ENCODE measurements around the gene FBXW8. TPM values are rescaled to one million over a fixed set of nuclear protein-coding genes. Genes with fewer than 3 reads are reported as not detected.

The FBXW8 gene
- total RNA-seq, 1 experiment from 2014 or later = 10.3 TPM

DNA sequence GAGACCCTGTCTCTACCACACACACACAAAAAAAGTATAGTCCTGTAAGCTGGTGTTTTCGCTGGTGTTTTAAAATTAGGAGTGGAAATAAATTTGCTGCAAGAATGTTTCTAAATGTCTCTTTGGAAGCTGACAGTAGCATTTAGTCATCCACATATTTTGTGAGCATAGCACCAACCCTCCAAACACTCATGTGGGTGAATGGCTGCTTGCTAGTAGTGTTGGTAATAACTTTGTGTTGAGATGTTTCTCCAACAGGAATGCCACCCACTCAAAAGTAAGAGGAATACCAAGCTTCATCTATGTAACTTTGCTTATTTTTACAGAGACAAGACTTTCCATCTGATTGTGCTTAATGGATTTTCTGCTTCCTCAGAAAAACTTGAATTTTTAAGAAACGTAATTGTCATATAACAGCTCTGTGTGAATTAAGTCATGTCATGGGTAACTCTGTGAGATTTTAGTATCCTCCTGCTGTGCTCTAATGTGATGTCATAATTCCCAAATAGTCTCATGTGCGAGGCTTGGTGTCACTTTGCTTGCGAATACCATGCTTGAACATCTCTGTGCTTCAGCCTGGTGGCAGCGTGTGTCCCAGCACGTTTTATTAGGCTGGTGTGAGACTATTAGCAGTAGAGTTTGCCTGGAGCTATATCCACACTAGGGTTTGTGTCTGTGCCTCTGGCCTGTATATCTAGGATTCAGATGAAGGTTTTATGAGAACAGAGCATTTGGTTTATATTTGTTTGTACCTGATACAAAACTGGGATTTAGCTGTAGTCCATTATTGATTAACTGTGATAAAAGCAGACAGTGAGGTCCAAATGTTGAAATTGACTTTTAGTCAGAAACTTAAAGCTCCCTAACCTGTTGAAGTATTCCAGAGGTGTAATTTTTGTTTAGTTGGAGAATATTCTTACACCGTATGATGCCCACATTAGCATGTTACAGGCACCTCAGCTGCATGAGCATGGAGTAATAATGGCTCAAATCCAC lies 80.5 kb downstream of the FBXW8 start:
- H3K36me3 ChIP-seq = peaks cover 38% of the 10 kb centered on the region
- no peaks in the 10 kb centered on the region for H3K9me3 ChIP-seq (replicated peaks)
- DNase-seq (ENCODE audit: low read depth in 1 of 2, low spot score in 2 of 2) = no peak
- H3K27me3 ChIP-seq (replicated peaks) = no peaks in the 10 kb centered on the region
- no peaks in the 10 kb centered on the region for H3K4me1 ChIP-seq (replicated peaks)
- H3K27ac ChIP-seq = no peak overlapping the region
- H3K4me3 ChIP-seq = no peak overlapping the region

DNA sequence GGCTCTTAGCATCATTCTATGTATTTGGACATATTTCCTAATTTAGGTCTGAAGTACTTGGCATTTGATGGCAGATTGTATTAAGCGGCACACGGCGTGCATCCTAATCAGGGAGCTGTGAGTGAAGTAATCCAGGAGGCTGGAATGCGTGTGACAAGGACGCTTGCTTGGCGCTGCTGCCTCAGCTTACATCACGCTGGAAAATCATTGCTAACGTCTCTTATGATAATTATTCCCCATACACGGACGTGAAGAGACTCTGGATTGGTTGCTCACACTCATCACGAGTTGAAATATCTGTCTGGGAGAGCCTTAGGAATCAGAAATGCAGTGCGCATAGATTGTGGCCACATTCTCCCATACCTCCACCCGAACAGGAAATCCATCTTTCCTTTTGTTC lies 85.3 kb downstream of the FBXW8 start:
- no peaks in the 10 kb centered on the region for H3K4me1 ChIP-seq (replicated peaks)
- DNase-seq (ENCODE audit: low read depth in 1 of 2, low spot score in 2 of 2) = no peak
- no peak overlapping the region for H3K4me3 ChIP-seq
- no peaks in the 10 kb centered on the region for H3K9me3 ChIP-seq (replicated peaks)
- no peak overlapping the region for H3K27ac ChIP-seq
- peaks cover 20% of the 10 kb centered on the region for H3K36me3 ChIP-seq
- H3K27me3 ChIP-seq (replicated peaks) = no peaks in the 10 kb centered on the region

DNA sequence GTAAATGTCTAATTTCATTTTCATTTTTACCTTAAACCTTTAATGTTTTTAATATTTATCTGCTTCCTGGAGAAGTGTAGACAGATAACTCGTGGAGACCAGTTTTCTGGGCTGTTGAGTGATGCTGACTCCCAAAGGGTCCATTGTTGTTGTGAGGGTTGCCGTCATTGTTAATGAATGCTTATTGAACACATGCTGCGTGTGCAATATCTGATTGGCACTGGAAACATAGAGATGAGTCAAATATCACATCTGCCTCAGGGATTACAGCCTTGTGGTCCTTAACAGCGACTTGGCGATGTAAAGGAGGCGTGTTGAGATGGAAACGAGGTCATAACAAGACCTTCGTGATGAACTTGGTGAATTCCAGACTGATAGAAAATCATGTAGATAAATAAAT lies 85.9 kb downstream of the FBXW8 start:
- no peak for DNase-seq (ENCODE audit: low read depth in 1 of 2, low spot score in 2 of 2)
- no peaks in the 10 kb centered on the region for H3K27me3 ChIP-seq (replicated peaks)
- H3K36me3 ChIP-seq = peaks cover 16% of the 10 kb centered on the region
- H3K27ac ChIP-seq = no peak overlapping the region
- H3K4me1 ChIP-seq (replicated peaks) = no peaks in the 10 kb centered on the region
- H3K9me3 ChIP-seq (replicated peaks) = no peaks in the 10 kb centered on the region
- no peak overlapping the region for H3K4me3 ChIP-seq

DNA sequence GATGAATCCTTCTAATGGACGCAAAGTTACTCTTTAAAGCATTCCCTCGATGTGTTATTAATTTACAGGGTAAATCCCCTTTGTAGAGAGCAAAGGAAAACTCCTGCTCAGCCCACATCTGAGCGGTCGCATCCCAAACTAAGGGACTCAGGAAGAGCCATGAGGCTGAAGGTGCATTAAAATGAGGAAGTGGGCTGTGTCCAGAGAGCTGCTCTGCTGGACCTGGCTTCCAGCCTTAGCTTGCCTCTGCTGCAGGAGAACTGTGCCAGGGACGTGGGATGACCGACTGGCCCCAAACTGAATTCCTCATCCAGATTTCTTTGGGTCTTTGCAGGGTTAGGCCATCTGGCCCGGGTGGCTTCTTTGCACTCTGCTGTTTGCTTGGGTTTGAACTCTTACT lies 88.3 kb downstream of the FBXW8 start:
- H3K4me3 ChIP-seq = no peak overlapping the region
- H3K36me3 ChIP-seq = peaks cover 9% of the 10 kb centered on the region
- H3K27ac ChIP-seq = no peak overlapping the region
- no peaks in the 10 kb centered on the region for H3K4me1 ChIP-seq (replicated peaks)
- DNase-seq (ENCODE audit: low read depth in 1 of 2, low spot score in 2 of 2) = no peak
- H3K27me3 ChIP-seq (replicated peaks) = no peaks in the 10 kb centered on the region
- no peaks in the 10 kb centered on the region for H3K9me3 ChIP-seq (replicated peaks)

DNA sequence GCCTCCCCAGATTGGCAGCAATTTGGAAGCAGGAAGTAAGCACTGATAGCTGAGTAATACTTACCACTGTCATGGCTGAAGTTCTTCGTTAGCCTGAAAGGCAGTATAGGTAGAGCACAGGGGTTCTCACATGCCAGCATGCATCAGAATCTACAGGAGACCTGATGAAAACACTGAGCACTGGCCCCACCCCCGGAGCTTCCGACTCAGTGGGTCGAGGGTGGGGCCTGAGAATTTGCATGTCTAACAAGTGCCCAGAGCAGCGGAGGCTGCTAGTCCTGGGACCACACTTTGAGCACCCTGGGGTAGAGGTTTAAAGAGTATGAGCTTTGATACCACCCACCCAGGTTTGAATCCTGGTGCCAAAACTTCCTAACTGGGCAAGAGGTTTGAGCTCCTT lies 89.6 kb downstream of the FBXW8 start:
- no peaks in the 10 kb centered on the region for H3K27me3 ChIP-seq (replicated peaks)
- H3K36me3 ChIP-seq = peaks cover 15% of the 10 kb centered on the region
- no peak for DNase-seq (ENCODE audit: low read depth in 1 of 2, low spot score in 2 of 2)
- H3K4me3 ChIP-seq = no peak overlapping the region
- H3K4me1 ChIP-seq (replicated peaks) = no peaks in the 10 kb centered on the region
- no peak overlapping the region for H3K27ac ChIP-seq
- H3K9me3 ChIP-seq (replicated peaks) = no peaks in the 10 kb centered on the region

DNA sequence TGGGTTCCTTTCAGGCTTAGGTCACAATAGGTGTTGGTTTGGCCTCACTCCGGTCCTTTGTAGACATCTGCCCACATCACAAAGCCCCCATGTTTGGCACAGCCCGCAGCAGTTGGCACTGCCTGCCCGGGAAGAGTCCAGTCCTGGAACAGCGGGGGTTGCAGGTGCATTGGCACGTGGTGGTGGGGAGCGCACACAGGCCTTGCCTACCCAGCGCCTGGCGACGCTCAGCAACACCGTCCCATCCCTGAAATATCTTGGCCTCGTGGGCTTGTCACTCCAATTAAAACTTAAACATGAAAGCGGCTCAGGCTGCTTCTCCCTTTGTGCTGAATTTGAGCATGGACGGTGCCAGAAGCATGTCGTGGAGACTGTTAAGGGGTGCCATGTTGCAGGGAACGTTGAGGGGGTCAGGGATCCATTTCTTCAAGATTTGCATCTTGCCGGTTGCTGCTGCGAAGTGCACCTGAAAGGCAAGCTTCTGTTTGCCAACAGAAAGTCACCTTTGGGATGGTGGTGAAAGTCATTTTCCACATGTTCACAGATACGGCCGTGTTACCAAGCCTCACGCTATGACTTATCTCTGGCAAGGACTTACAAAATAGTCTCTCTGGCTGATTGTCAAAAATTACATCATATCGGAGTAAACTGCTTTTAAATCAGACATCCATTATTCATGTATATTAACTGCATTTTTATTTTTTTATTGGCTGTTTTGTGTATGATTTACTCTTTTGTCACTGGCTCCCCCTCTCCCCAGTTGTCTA lies 91.5 kb downstream of the FBXW8 start:
- DNase-seq (ENCODE audit: low read depth in 1 of 2, low spot score in 2 of 2) = no peak
- H3K36me3 ChIP-seq = peaks cover 18% of the 10 kb centered on the region
- H3K9me3 ChIP-seq (replicated peaks) = no peaks in the 10 kb centered on the region
- no peak overlapping the region for H3K27ac ChIP-seq
- no peaks in the 10 kb centered on the region for H3K4me1 ChIP-seq (replicated peaks)
- no peaks in the 10 kb centered on the region for H3K27me3 ChIP-seq (replicated peaks)
- no peak overlapping the region for H3K4me3 ChIP-seq

- Histone ChIP-seq H3K27me3 (replicated peaks) (no peaks in the 10 kb centered on the region), H3K4me1 (replicated peaks) (no peaks in the 10 kb centered on the region), H3K9me3 (replicated peaks) (no peaks in the 10 kb centered on the region), H3K36me3 (peaks cover 28% of the 10 kb centered on the region), H3K4me3 (no peak overlapping the region), H3K27ac (no peak overlapping the region)
- no peak for DNase-seq (ENCODE audit: low read depth in 1 of 2, low spot score in 2 of 2)
These were observed 93.2 kb downstream of the FBXW8 start for GRCh38 chr12:117003883-117004404.

GRCh38 chr12:117005417-117006046 lies 94.8 kb downstream of the FBXW8 start:
- Histone ChIP-seq H3K4me3 (no peak overlapping the region), H3K27me3 (replicated peaks) (no peaks in the 10 kb centered on the region), H3K36me3 (peaks cover 27% of the 10 kb centered on the region), H3K9me3 (replicated peaks) (no peaks in the 10 kb centered on the region), H3K4me1 (replicated peaks) (no peaks in the 10 kb centered on the region), H3K27ac (no peak overlapping the region)
- no peak for DNase-seq (ENCODE audit: low read depth in 1 of 2, low spot score in 2 of 2)

- Histone ChIP-seq H3K27me3 (replicated peaks) (no peaks in the 10 kb centered on the region), H3K9me3 (replicated peaks) (no peaks in the 10 kb centered on the region), H3K4me3 (no peak overlapping the region), H3K36me3 (peaks cover 27% of the 10 kb centered on the region), H3K4me1 (replicated peaks) (no peaks in the 10 kb centered on the region), H3K27ac (no peak overlapping the region)
- DNase-seq (ENCODE audit: low read depth in 1 of 2, low spot score in 2 of 2) = no peak
These were observed 95.6 kb downstream of the FBXW8 start for GRCh38 chr12:117006333-117006732.

- Histone ChIP-seq H3K27me3 (replicated peaks) (no peaks in the 10 kb centered on the region), H3K27ac (no peak overlapping the region), H3K4me3 (no peak overlapping the region), H3K36me3 (peaks cover 27% of the 10 kb centered on the region), H3K4me1 (replicated peaks) (no peaks in the 10 kb centered on the region), H3K9me3 (replicated peaks) (no peaks in the 10 kb centered on the region)
- DNase-seq (ENCODE audit: low read depth in 1 of 2, low spot score in 2 of 2) = no peak
These were observed 96.8 kb downstream of the FBXW8 start for GRCh38 chr12:117007577-117007976.

- Histone ChIP-seq H3K4me3 (no peak overlapping the region), H3K4me1 (replicated peaks) (peaks cover 5% of the 10 kb centered on the region), H3K9me3 (replicated peaks) (peaks cover 5% of the 10 kb centered on the region; the same call in 1 of the 2 replicates), H3K27ac (no peak overlapping the region), H3K36me3 (peaks cover 41% of the 10 kb centered on the region), H3K27me3 (replicated peaks) (no peaks in the 10 kb centered on the region)
- no peak for DNase-seq (ENCODE audit: low read depth in 1 of 2, low spot score in 2 of 2)
These were observed 99.0 kb downstream of the FBXW8 start for GRCh38 chr12:117009759-117010158.

GRCh38 chr12:117010693-117011451 lies 100.1 kb downstream of the FBXW8 start:
- no peak for DNase-seq (ENCODE audit: low read depth in 1 of 2, low spot score in 2 of 2)
- Histone ChIP-seq H3K4me1 (replicated peaks) (peaks cover 5% of the 10 kb centered on the region), H3K36me3 (peaks cover 38% of the 10 kb centered on the region), H3K4me3 (no peak overlapping the region), H3K9me3 (replicated peaks) (peaks cover 5% of the 10 kb centered on the region; the same call in 1 of the 2 replicates), H3K27me3 (replicated peaks) (no peaks in the 10 kb centered on the region), H3K27ac (no peak overlapping the region)
